H1 (cell line): ENCODE results near the gene HMGCLL1. TPM values are rescaled to one million over a fixed set of nuclear protein-coding genes. Genes with fewer than 3 reads are reported as not detected.

Source experiments
- GABPA ChIP-seq: IDR thresholded peaks from 2 replicates; pipeline ENCODE4 v1.6.1; 2011; ENCODE audit warnings: mild to moderate bottlenecking, low read length, moderate library complexity, borderline replicate concordance; ENCODE audit not compliant: insufficient read depth
- HDAC2 ChIP-seq, 2 experiments: fragments of 300-600 bp in 1 of 2; sonication (generic) in 1 of 2; IDR thresholded peaks; 2 replicates each; pipeline ENCODE4 v1.6.1; 2011 to 2012; ENCODE audit warnings: low read depth in 2 of 2, low read length in 2 of 2, mild to moderate bottlenecking in 2 of 2, moderate library complexity in 2 of 2, borderline replicate concordance in 1 of 2, inconsistent platforms in 1 of 2
- PHF8 ChIP-seq: fragments of 200-600 bp; sonication (generic); conservative IDR thresholded peaks from 2 replicates; pipeline ENCODE4 v1.7.1; 2012; ENCODE audit warnings: low read depth, mild to moderate bottlenecking, inconsistent platforms, low read length, moderate library complexity
- POLR2AphosphoS5 ChIP-seq: IDR thresholded peaks from 2 replicates; pipeline ENCODE4 v1.6.1; 2011; ENCODE audit warnings: low read depth, low read length
- polyA plus RNA-seq, 7 experiments: library from polyadenylated mRNA; depleted of rRNA in 3 of 7; stranded (reverse) in 5 of 7; unstranded in 2 of 7; fragments of >200 nt in 5 of 7; fragments of 200-250 nt in 2 of 7; gene quantifications; 1 replicate in 5 of 7; 2 replicates in 1 of 7; 4 replicates in 1 of 7; pipeline versions ENCODE4 v1.2.1 to v1.2.3, GENCODE V29; 2011 to 2013; ENCODE audit warnings: missing spikeins in 2 of 7, mixed read lengths in 2 of 7
- total RNA-seq: library from RNA; stranded (reverse); fragmentation: NEBNext Ultra II Directional; extraction: Animal tissue kit (Norgen Biotek cat#: 25700); gene quantifications from 2 replicates; pipeline ENCODE4 v1.2.1, GENCODE V29; 2021

The HMGCLL1 gene
- total and polyA plus RNA-seq, 2 of the 8 experiments (the other 6 are each of a cell fraction or from before 2014, with no cell fraction given): 0.06 to 0.41 TPM

- no peak for TF ChIP-seq HDAC2 (IDR thresholded peaks at IDR 0.05; ENCODE audit: borderline replicate concordance in 1 of 2, low read depth in 2 of 2, low read length in 2 of 2)
- TF ChIP-seq POLR2AphosphoS5: no peak
- TF ChIP-seq PHF8: no peak
- TF ChIP-seq GABPA: no peak
Measured at GRCh38 chr6:55516736-55517135, 62.3 kb downstream of the HMGCLL1 start (continued).
